ENCODE data around the gene B4GALT5.

DNA sequence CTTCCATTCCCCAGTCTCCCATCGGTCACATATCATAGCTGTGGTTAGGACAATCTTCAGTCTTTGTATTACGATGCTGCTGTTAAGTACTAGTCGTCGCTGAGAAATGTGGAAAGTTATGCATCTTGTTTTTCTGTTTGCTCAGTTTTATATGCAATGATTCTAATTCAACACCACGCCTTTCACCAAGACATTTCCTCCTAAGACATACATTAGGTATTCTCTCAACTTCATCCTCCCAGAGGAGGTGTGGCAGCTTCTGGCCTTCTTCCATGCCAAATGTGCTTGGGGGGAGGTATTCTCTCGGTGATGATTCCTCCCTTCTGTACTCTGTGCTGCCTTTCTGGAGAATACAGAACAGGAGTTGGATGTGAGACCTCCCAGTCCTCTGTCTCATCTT, 66.1 kb downstream of the B4GALT5 start:
- TF ChIP-seq, protein P1, sequence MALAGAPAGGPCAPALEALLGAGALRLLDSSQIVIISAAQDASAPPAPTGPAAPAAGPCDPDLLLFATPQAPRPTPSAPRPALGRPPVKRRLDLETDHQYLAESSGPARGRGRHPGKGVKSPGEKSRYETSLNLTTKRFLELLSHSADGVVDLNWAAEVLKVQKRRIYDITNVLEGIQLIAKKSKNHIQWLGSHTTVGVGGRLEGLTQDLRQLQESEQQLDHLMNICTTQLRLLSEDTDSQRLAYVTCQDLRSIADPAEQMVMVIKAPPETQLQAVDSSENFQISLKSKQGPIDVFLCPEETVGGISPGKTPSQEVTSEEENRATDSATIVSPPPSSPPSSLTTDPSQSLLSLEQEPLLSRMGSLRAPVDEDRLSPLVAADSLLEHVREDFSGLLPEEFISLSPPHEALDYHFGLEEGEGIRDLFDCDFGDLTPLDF (CRISPR knock-in tag; IDR thresholded peaks at IDR 0.05) = no peak
- TF ChIP-seq, protein P2, sequence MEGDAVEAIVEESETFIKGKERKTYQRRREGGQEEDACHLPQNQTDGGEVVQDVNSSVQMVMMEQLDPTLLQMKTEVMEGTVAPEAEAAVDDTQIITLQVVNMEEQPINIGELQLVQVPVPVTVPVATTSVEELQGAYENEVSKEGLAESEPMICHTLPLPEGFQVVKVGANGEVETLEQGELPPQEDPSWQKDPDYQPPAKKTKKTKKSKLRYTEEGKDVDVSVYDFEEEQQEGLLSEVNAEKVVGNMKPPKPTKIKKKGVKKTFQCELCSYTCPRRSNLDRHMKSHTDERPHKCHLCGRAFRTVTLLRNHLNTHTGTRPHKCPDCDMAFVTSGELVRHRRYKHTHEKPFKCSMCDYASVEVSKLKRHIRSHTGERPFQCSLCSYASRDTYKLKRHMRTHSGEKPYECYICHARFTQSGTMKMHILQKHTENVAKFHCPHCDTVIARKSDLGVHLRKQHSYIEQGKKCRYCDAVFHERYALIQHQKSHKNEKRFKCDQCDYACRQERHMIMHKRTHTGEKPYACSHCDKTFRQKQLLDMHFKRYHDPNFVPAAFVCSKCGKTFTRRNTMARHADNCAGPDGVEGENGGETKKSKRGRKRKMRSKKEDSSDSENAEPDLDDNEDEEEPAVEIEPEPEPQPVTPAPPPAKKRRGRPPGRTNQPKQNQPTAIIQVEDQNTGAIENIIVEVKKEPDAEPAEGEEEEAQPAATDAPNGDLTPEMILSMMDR (IDR thresholded peaks at IDR 0.05) = no peak
- TF ChIP-seq, protein P3, sequence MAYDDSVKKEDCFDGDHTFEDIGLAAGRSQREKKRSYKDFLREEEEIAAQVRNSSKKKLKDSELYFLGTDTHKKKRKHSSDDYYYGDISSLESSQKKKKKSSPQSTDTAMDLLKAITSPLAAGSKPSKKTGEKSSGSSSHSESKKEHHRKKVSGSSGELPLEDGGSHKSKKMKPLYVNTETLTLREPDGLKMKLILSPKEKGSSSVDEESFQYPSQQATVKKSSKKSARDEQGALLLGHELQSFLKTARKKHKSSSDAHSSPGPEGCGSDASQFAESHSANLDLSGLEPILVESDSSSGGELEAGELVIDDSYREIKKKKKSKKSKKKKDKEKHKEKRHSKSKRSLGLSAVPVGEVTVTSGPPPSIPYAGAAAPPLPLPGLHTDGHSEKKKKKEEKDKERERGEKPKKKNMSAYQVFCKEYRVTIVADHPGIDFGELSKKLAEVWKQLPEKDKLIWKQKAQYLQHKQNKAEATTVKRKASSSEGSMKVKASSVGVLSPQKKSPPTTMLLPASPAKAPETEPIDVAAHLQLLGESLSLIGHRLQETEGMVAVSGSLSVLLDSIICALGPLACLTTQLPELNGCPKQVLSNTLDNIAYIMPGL (CRISPR knock-in tag; IDR thresholded peaks at IDR 0.05) = no peak
- TF ChIP-seq TEAD4 (CRISPR knock-in tag; IDR thresholded peaks at IDR 0.05) (no peak), ZNF121 (CRISPR knock-in tag; IDR thresholded peaks at IDR 0.05) (no peak), MYBL2 (CRISPR knock-in tag; IDR thresholded peaks at IDR 0.05) (no peak), MXD4 (CRISPR knock-in tag; IDR thresholded peaks at IDR 0.05; ENCODE audit: borderline replicate concordance) (no peak)
- TF ChIP-seq, protein P4, sequence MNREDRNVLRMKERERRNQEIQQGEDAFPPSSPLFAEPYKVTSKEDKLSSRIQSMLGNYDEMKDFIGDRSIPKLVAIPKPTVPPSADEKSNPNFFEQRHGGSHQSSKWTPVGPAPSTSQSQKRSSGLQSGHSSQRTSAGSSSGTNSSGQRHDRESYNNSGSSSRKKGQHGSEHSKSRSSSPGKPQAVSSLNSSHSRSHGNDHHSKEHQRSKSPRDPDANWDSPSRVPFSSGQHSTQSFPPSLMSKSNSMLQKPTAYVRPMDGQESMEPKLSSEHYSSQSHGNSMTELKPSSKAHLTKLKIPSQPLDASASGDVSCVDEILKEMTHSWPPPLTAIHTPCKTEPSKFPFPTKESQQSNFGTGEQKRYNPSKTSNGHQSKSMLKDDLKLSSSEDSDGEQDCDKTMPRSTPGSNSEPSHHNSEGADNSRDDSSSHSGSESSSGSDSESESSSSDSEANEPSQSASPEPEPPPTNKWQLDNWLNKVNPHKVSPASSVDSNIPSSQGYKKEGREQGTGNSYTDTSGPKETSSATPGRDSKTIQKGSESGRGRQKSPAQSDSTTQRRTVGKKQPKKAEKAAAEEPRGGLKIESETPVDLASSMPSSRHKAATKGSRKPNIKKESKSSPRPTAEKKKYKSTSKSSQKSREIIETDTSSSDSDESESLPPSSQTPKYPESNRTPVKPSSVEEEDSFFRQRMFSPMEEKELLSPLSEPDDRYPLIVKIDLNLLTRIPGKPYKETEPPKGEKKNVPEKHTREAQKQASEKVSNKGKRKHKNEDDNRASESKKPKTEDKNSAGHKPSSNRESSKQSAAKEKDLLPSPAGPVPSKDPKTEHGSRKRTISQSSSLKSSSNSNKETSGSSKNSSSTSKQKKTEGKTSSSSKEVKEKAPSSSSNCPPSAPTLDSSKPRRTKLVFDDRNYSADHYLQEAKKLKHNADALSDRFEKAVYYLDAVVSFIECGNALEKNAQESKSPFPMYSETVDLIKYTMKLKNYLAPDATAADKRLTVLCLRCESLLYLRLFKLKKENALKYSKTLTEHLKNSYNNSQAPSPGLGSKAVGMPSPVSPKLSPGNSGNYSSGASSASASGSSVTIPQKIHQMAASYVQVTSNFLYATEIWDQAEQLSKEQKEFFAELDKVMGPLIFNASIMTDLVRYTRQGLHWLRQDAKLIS (CRISPR knock-in tag; IDR thresholded peaks at IDR 0.05; ENCODE audit: borderline replicate concordance) = no peak
- TF ChIP-seq, protein P5, sequence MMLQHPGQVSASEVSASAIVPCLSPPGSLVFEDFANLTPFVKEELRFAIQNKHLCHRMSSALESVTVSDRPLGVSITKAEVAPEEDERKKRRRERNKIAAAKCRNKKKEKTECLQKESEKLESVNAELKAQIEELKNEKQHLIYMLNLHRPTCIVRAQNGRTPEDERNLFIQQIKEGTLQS (CRISPR knock-in tag; conservative IDR thresholded peaks at IDR 0.05) = no peak
